Urinary bladder (tissue), 4 donors: Measurements from ENCODE around the gene TMEM187. TPM values are rescaled to one million over a fixed set of nuclear protein-coding genes. Genes with fewer than 3 reads are reported as not detected.

ENCODE experiments used
- DNase-seq: peaks from one replicate; pipeline ENCODE4 v3.0.0-alpha.2; 2015; ENCODE audit errors: extremely low spot score
- H3K27ac ChIP-seq: one replicate; pipeline ENCODE4 v1.5.1; 2013; ENCODE audit warnings: low read depth, mild to moderate bottlenecking, moderate library complexity
- H3K36me3 ChIP-seq: one replicate; pipeline ENCODE4 v1.6.1; 2013; ENCODE audit warnings: mild to moderate bottlenecking, moderate library complexity; ENCODE audit not compliant: insufficient read depth
- H3K4me1 ChIP-seq: one replicate; pipeline ENCODE4 v1.6.1; 2013; ENCODE audit warnings: mild to moderate bottlenecking, moderate library complexity; ENCODE audit not compliant: insufficient read depth
- H3K4me3 ChIP-seq: one replicate; pipeline ENCODE4 v1.5.1; 2013; ENCODE audit warnings: low read depth, low read length
- WGBS: extraction: QIAGEN DNeasy Blood & Tissue Kit; methylation state at CpG from one replicate; pipeline ENCODE4 v1.1.7; 2013; 5-methylcytosine and 5-hydroxymethylcytosine counted together
- polyA plus RNA-seq: library from polyadenylated mRNA; stranded (reverse); fragments of 200-250 nt; gene quantifications from one replicate; pipeline ENCODE4 v1.2.3, GENCODE V29; 2013
- total RNA-seq: library from RNA; depleted of rRNA; stranded (reverse); fragments of >200 nt; gene quantifications from one replicate; pipeline ENCODE4 v1.2.3, GENCODE V29; 2014
- donor health status: healthy with polysubstance abuse.
- donor health status: healthy.

The TMEM187 gene
- total and polyA plus RNA-seq, 2 donors = 2.3 to 13.6 TPM

DNA sequence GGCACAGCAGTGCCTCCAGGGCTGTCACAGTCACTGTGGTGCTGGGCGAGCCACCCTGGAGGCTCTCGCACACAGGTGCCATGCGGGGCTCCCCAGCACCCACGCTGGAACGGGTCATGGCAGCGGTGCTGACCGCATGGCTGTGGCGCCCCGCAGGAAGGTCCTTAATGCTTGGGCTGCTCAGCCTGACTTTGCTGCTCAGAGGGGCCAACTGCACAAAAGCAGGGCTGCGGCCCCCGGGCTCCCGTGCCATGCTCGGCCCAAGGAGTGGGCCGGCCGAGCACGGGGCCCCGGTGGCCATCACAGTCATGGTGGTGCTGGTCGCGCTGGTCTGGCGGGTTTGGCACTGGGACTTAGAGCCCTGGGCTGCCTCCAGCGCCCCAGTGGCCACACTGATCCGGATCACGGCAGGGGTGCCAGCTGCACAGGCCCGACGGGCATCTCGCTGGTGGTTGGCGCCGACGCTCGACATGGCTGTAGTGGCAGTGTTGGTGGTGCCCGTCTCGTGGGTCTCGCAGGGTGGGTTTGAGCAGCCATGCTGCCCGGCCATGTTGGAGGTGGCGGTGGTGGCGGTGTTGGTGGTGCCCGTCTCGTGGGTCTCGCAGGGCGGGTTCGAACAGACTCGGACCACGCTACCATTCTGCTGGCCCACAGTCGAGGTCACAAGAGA is 17.9 kb upstream of the TMEM187 start:
- Histone ChIP-seq H3K4me1 (no peaks in the 10 kb centered on the region), H3K4me3 (no peak overlapping the region), H3K27ac (no peak overlapping the region), H3K36me3 (no peaks in the 10 kb centered on the region)
- DNase-seq = no peak
- 95% methylated on average over 44 of the region's 44 CpGs for WGBS

- no peak for DNase-seq
- no peak overlapping the region for H3K4me3 ChIP-seq
- 73% methylated on average over 12 of the region's 12 CpGs for WGBS
- H3K4me1 ChIP-seq = no peaks in the 10 kb centered on the region
- H3K36me3 ChIP-seq = no peaks in the 10 kb centered on the region
- H3K27ac ChIP-seq = no peak overlapping the region
These were observed 17.3 kb upstream of the TMEM187 start for GRCh38 chrX:153955228-153955732.

GRCh38 chrX:153956044-153956907 is 16.3 kb upstream of the TMEM187 start:
- WGBS = 87% methylated on average over 35 of the region's 35 CpGs
- no peak for DNase-seq
- H3K4me3 ChIP-seq = no peak overlapping the region
- no peak overlapping the region for H3K27ac ChIP-seq
- no peaks in the 10 kb centered on the region for H3K4me1 ChIP-seq
- no peaks in the 10 kb centered on the region for H3K36me3 ChIP-seq

- WGBS = 85% methylated on average over 17 of the region's 17 CpGs
- no peak for DNase-seq
- H3K4me3 ChIP-seq = no peak overlapping the region
- no peaks in the 10 kb centered on the region for H3K36me3 ChIP-seq
- H3K27ac ChIP-seq = no peak overlapping the region
- no peaks in the 10 kb centered on the region for H3K4me1 ChIP-seq
These were observed 15.3 kb upstream of the TMEM187 start for GRCh38 chrX:153957224-153957623.

GRCh38 chrX:153958605-153959004 is 13.9 kb upstream of the TMEM187 start:
- DNase-seq = no peak
- Histone ChIP-seq H3K27ac (no peak overlapping the region), H3K4me3 (no peak overlapping the region), H3K36me3 (no peaks in the 10 kb centered on the region), H3K4me1 (no peaks in the 10 kb centered on the region)
- 92% methylated on average over 14 of the region's 14 CpGs for WGBS

GRCh38 chrX:153959649-153960048 is 12.9 kb upstream of the TMEM187 start:
- WGBS = 90% methylated on average over 15 of the region's 15 CpGs
- no peak overlapping the region for H3K27ac ChIP-seq
- H3K4me1 ChIP-seq = no peaks in the 10 kb centered on the region
- DNase-seq = no peak
- no peak overlapping the region for H3K4me3 ChIP-seq
- H3K36me3 ChIP-seq = no peaks in the 10 kb centered on the region

DNA sequence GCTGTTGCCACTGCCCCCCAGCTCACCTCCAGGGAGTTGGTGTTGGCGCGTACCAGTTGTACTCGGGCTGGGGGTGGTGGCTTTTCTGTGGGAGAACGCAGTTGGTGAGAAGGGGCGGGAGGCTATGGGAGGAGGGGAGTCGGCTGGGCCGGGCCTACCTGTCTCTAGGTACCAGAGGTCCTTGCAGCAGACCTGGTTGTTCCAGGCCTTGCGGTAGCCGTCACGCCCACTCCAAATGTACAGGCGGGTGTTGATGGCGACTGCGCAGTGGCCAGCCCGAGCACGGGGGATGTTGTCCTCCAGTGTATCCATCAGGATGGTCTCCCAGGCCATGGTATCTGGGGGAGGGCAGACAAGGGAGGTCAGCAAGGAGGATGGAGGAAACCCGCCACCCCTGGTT is 12.5 kb upstream of the TMEM187 start:
- Histone ChIP-seq H3K27ac (no peak overlapping the region), H3K36me3 (no peaks in the 10 kb centered on the region), H3K4me3 (no peak overlapping the region), H3K4me1 (no peaks in the 10 kb centered on the region)
- no peak for DNase-seq
- WGBS = 95% methylated on average over 16 of the region's 16 CpGs

- Histone ChIP-seq H3K4me3 (no peak overlapping the region), H3K27ac (no peak overlapping the region), H3K36me3 (no peaks in the 10 kb centered on the region), H3K4me1 (no peaks in the 10 kb centered on the region)
- WGBS = 89% methylated on average over 22 of the region's 22 CpGs
- no peak for DNase-seq
These were observed 11.8 kb upstream of the TMEM187 start for GRCh38 chrX:153960786-153961185.

DNA sequence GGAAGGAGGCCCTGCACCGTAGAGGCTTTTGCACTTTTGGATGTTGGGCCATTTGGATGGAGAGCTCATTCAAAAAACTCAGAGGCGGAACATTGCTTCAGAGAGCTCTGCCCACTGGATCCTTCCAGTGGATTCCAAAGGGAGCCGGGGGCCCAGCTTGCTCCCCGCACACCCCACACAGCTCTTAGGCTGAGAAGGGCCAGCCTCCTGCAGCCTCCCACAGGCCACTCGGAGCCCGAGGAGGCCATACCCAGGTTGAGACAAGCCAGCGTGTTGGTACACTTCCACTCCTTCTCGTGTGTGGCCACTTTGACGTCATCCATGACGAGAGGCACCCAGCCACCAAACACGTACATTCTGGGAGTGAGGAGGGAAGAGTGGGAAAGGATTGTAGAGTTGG is 11.3 kb upstream of the TMEM187 start:
- H3K4me3 ChIP-seq = no peak overlapping the region
- DNase-seq = no peak
- H3K36me3 ChIP-seq = no peaks in the 10 kb centered on the region
- H3K27ac ChIP-seq = no peak overlapping the region
- H3K4me1 ChIP-seq = no peaks in the 10 kb centered on the region
- WGBS = 85% methylated on average over 11 of the region's 11 CpGs

GRCh38 chrX:153963546-153963945 is 9.0 kb upstream of the TMEM187 start:
- no peak overlapping the region for H3K27ac ChIP-seq
- no peak for DNase-seq
- no peaks in the 10 kb centered on the region for H3K36me3 ChIP-seq
- H3K4me1 ChIP-seq = no peaks in the 10 kb centered on the region
- no peak overlapping the region for H3K4me3 ChIP-seq
- 90% methylated on average over 12 of the region's 12 CpGs for WGBS

GRCh38 chrX:153964105-153964504 is 8.4 kb upstream of the TMEM187 start:
- WGBS = 89% methylated on average over 13 of the region's 14 CpGs
- Histone ChIP-seq H3K36me3 (no peaks in the 10 kb centered on the region), H3K4me3 (no peak overlapping the region), H3K4me1 (no peaks in the 10 kb centered on the region), H3K27ac (no peak overlapping the region)
- DNase-seq = no peak

- 82% methylated on average over 5 of the region's 5 CpGs for WGBS
- Histone ChIP-seq H3K36me3 (no peaks in the 10 kb centered on the region), H3K4me1 (no peaks in the 10 kb centered on the region), H3K4me3 (no peak overlapping the region), H3K27ac (no peak overlapping the region)
- DNase-seq = no peak
These were observed 7.1 kb upstream of the TMEM187 start for GRCh38 chrX:153965406-153965805.

GRCh38 chrX:153966283-153966688 is 6.3 kb upstream of the TMEM187 start:
- no peak for DNase-seq
- WGBS = 52% methylated on average over 15 of the region's 15 CpGs
- H3K27ac ChIP-seq = no peak overlapping the region

More at GRCh38 chrX:153966283-153966688, 6.3 kb upstream of the TMEM187 start:
- Histone ChIP-seq H3K4me1 (no peaks in the 10 kb centered on the region), H3K4me3 (no peak overlapping the region), H3K36me3 (no peaks in the 10 kb centered on the region)
